SK-N-MC (cell line): ENCODE results near the gene MAP4K4.

ENCODE experiments used
- EZH2 ChIP-seq: fragments of 200-600 bp; sonication (generic); IDR thresholded peaks from one replicate; pipeline ENCODE4 v1.6.1; 2017; ENCODE audit warnings: antibody characterized with exemption
- POLR2AphosphoS5 ChIP-seq: IDR thresholded peaks from 2 replicates; pipeline ENCODE4 v1.6.1; 2012; ENCODE audit warnings: mild to moderate bottlenecking, low read depth, low read length, borderline replicate concordance

GRCh38 chr2:101697124-101698013 lies at the start of gene MAP4K4:
- TF ChIP-seq POLR2AphosphoS5, result no peak
- TF ChIP-seq EZH2, result no peak
